CD4-positive, alpha-beta T cell treated with Interleukin-4 for 1 hour (primary cell): Measurements from ENCODE around the gene SMCP.

Experiments
- DNase-seq, 2 donors: peaks; one replicate each; pipeline ENCODE4 v3.0.0-alpha.2; 2020 to 2022

The SMCP gene

GRCh38 chr1:152878042-152878441 lies at the start of gene SMCP:
TSS of gene SMCP (plus strand) at chr1:152878322. CDS start at chr1:152884423, 6,101 bp downstream.
- no peak for DNase-seq

GRCh38 chr1:152836870-152837269 lies 41.3 kb upstream of the SMCP start:
- DNase-seq = no peak

GRCh38 chr1:152842556-152842955 lies 35.6 kb upstream of the SMCP start, which contains the start of gene LCE6A:
TSS of gene LCE6A (plus strand) at chr1:152842856. CDS start at chr1:152843521, 665 bp downstream.
- no peak for DNase-seq

GRCh38 chr1:152855661-152856060 lies 22.5 kb upstream of the SMCP start:
- no peak for DNase-seq

- DNase-seq = no peak
Measured at GRCh38 chr1:152858062-152858461, 20.1 kb upstream of the SMCP start.

- DNase-seq = no peak
Measured at GRCh38 chr1:152859696-152860095, 18.4 kb upstream of the SMCP start, which contains the start of gene LCE7A. TSS of gene LCE7A (plus strand) at chr1:152859996. CDS start at chr1:152860698, 702 bp downstream.

- DNase-seq = no peak
Measured at GRCh38 chr1:152860129-152860528, 18.0 kb upstream of the SMCP start.

- DNase-seq = no peak
Measured at GRCh38 chr1:152861374-152861773, 16.7 kb upstream of the SMCP start.

GRCh38 chr1:152864443-152864842 lies 13.7 kb upstream of the SMCP start:
- no peak for DNase-seq

- DNase-seq = no peak
Measured at GRCh38 chr1:152866321-152866720, 11.8 kb upstream of the SMCP start.

- DNase-seq = peak; percentile 31 to 54
Measured at GRCh38 chr1:152869808-152870419, 8.2 kb upstream of the SMCP start.

- DNase-seq = no peak
Measured at GRCh38 chr1:152870831-152871730, 7.0 kb upstream of the SMCP start.

- DNase-seq = no peak
Measured at GRCh38 chr1:152871731-152872126, 6.4 kb upstream of the SMCP start.

GRCh38 chr1:152873495-152873894 lies 4.6 kb upstream of the SMCP start:
- no peak for DNase-seq

GRCh38 chr1:152876827-152877226 lies 1.3 kb upstream of the SMCP start:
- no peak for DNase-seq

GRCh38 chr1:152879559-152880198 lies 1.6 kb downstream of the SMCP start:
- no peak for DNase-seq

- DNase-seq = no peak
Measured at GRCh38 chr1:152880316-152880715, 2.2 kb downstream of the SMCP start.

- no peak for DNase-seq
Measured at GRCh38 chr1:152880907-152881306, 2.8 kb downstream of the SMCP start.

GRCh38 chr1:152884085-152884484 lies 6.0 kb downstream of the SMCP start:
- no peak for DNase-seq

GRCh38 chr1:152884506-152884905 lies 6.4 kb downstream of the SMCP start:
- no peak for DNase-seq

- DNase-seq = no peak
Measured at GRCh38 chr1:152884966-152885624, 7.0 kb downstream of the SMCP start.

GRCh38 chr1:152886085-152886484 lies 8.0 kb downstream of the SMCP start:
- DNase-seq = no peak
